Right atrium auricular region (tissue), 2 donors: ENCODE measurements around the gene TNIP1. TPM values are rescaled to one million over a fixed set of nuclear protein-coding genes. Genes with fewer than 3 reads are reported as not detected.

ENCODE experiments used
- DNase-seq: peaks from one replicate; pipeline ENCODE4 v3.0.0-alpha.2; 2019; ENCODE audit warnings: low spot score
- H3K27ac ChIP-seq, 2 donors: fragments of 200-600 bp; sonication (generic); 1 replicate in 1 of 2; 2 replicates in 1 of 2; pipeline ENCODE4 v1.5.1; 2016 to 2019
- H3K27me3 ChIP-seq, 2 donors: fragments of 200-600 bp; sonication (generic); one replicate each; pipeline versions ENCODE4 v1.5.1 to v1.6.0; 2017 to 2019
- H3K36me3 ChIP-seq: fragments of 200-600 bp; sonication (generic); one replicate; pipeline ENCODE4 v1.5.1; 2016
- H3K4me1 ChIP-seq, 2 donors: fragments of 200-600 bp; sonication (generic); one replicate each; pipeline versions ENCODE4 v1.5.1 to v1.6.0; 2017 to 2019
- H3K4me3 ChIP-seq, 2 donors: fragments of 200-600 bp; sonication (generic); 1 replicate in 1 of 2; 2 replicates in 1 of 2; pipeline ENCODE4 v1.5.1; 2017 to 2019; ENCODE audit warnings: mild to moderate bottlenecking in 1 of 2, moderate library complexity in 1 of 2
- H3K9me3 ChIP-seq, 2 donors: fragments of 200-600 bp; sonication (generic); one replicate each; pipeline ENCODE4 v1.5.1; 2019
- CTCF ChIP-seq, 2 donors: fragments of 200-600 bp; sonication (generic); IDR thresholded peaks; one replicate each; pipeline ENCODE4 v1.5.1; 2019; ENCODE audit warnings: antibody characterized with exemption in 2 of 2
- total RNA-seq, 2 donors: library from RNA; depleted of rRNA; stranded (reverse); fragments of >200 nt; gene quantifications; one replicate each; pipeline ENCODE4 v1.1.0, GENCODE V29; 2016

Gene TNIP1
- total RNA-seq, 2 donors from 2014 or later: 68.9 to 92.6 TPM

GRCh38 chr5:151118913-151119575 lies 38.2 kb upstream of the TNIP1 start:
- Histone ChIP-seq H3K36me3 (peaks cover 87% of the 10 kb centered on the region), H3K27me3 (no peaks in the 10 kb centered on the region), H3K27ac (no peak overlapping the region), H3K4me1 (peaks cover 0 to 13% of the 10 kb centered on the region in 2 donors), H3K9me3 (no peaks in the 10 kb centered on the region), H3K4me3 (no peak overlapping the region)
- no peak for DNase-seq
- no peak for TF ChIP-seq CTCF (IDR thresholded peaks at IDR 0.05)

GRCh38 chr5:151115272-151115905 lies 34.6 kb upstream of the TNIP1 start:
- peak; percentile 77 for DNase-seq
- peaks cover 78% of the 10 kb centered on the region for H3K36me3 ChIP-seq

GRCh38 chr5:151113651-151114050 lies 32.8 kb upstream of the TNIP1 start:
- no peak for DNase-seq
- Histone ChIP-seq H3K36me3 (peaks cover 78% of the 10 kb centered on the region), H3K4me1 (peaks cover 0 to 34% of the 10 kb centered on the region in 2 donors), H3K4me3 (no peak overlapping the region), H3K27me3 (no peaks in the 10 kb centered on the region), H3K9me3 (no peaks in the 10 kb centered on the region), H3K27ac (no peak overlapping the region)
- no peak for TF ChIP-seq CTCF (IDR thresholded peaks at IDR 0.05)

More at GRCh38 chr5:151115272-151115905, 34.6 kb upstream of the TNIP1 start:
- H3K9me3 ChIP-seq: no peaks in the 10 kb centered on the region
- TF ChIP-seq CTCF (IDR thresholded peaks at IDR 0.05): peak; percentile 95 to 97
- peaks cover 0 to 17% of the 10 kb centered on the region in 2 donors for H3K4me1 ChIP-seq
- H3K27me3 ChIP-seq: no peaks in the 10 kb centered on the region
- peak overlapping the region in 1 of 2 donors; percentile 10 for H3K27ac ChIP-seq
- H3K4me3 ChIP-seq: no peak overlapping the region

- Histone ChIP-seq H3K4me1 (peaks cover 0 to 45% of the 10 kb centered on the region in 2 donors), H3K9me3 (no peaks in the 10 kb centered on the region), H3K27ac (peak overlapping the region; percentile 81 to 87), H3K4me3 (no peak overlapping the region), H3K27me3 (no peaks in the 10 kb centered on the region), H3K36me3 (peaks cover 75% of the 10 kb centered on the region)
- no peak for DNase-seq
- no peak for TF ChIP-seq CTCF (IDR thresholded peaks at IDR 0.05)
Observed at GRCh38 chr5:151110992-151111391, 30.2 kb upstream of the TNIP1 start.

- no peaks in the 10 kb centered on the region for H3K9me3 ChIP-seq
- H3K27ac ChIP-seq: peak overlapping the region; percentile 81 to 87
- peaks cover 72% of the 10 kb centered on the region for H3K36me3 ChIP-seq
- H3K4me1 ChIP-seq: peaks cover 0 to 52% of the 10 kb centered on the region in 2 donors
- no peak overlapping the region for H3K4me3 ChIP-seq
- no peak for DNase-seq
- TF ChIP-seq CTCF (IDR thresholded peaks at IDR 0.05): no peak
- no peaks in the 10 kb centered on the region for H3K27me3 ChIP-seq
Observed at GRCh38 chr5:151110122-151110681, 29.4 kb upstream of the TNIP1 start.
